SKM-1 treated with dmso at 0.1 percent for 144 hours (cell line): ENCODE measurements around the gene SNRPB2.
A peak's percentile ranks its signal among the peaks of the same experiment; 100 is the strongest.

Experiments
- DNase-seq: peaks from one replicate; lab custom pipeline; 2025; ENCODE audit not compliant: unreplicated experiment; lab: John Stamatoyannopoulos, UW

The SNRPB2 gene

GRCh38 chr20:16729565-16730460 is at the start of gene SNRPB2:
Gene SNRPB2 (plus strand): TSS chr20:16730026. CDS start chr20:16731703, 1,677 bp downstream.
- DNase-seq: peak; percentile 68

GRCh38 chr20:16684416-16684815 is 45.4 kb upstream of the SNRPB2 start:
- DNase-seq: no peak

GRCh38 chr20:16689906-16690305 is 39.9 kb upstream of the SNRPB2 start:
- no peak for DNase-seq

- DNase-seq: no peak
Measured at GRCh38 chr20:16691381-16691780, 38.4 kb upstream of the SNRPB2 start.

- DNase-seq: no peak
Measured at GRCh38 chr20:16692009-16692408, 37.8 kb upstream of the SNRPB2 start.

GRCh38 chr20:16692442-16692841 is 37.4 kb upstream of the SNRPB2 start:
- no peak for DNase-seq

- DNase-seq: no peak
Measured at GRCh38 chr20:16693278-16693677, 36.5 kb upstream of the SNRPB2 start.

- no peak for DNase-seq
Measured at GRCh38 chr20:16694161-16694560, 35.7 kb upstream of the SNRPB2 start.

GRCh38 chr20:16695628-16696027 is 34.2 kb upstream of the SNRPB2 start:
- DNase-seq: no peak

- DNase-seq: no peak
Measured at GRCh38 chr20:16699293-16699692, 30.5 kb upstream of the SNRPB2 start.

GRCh38 chr20:16701296-16701695 is 28.5 kb upstream of the SNRPB2 start:
- DNase-seq: peak; percentile 3

GRCh38 chr20:16703570-16703969 is 26.3 kb upstream of the SNRPB2 start:
- DNase-seq: no peak

- no peak for DNase-seq
Measured at GRCh38 chr20:16707674-16708073, 22.2 kb upstream of the SNRPB2 start.

GRCh38 chr20:16708602-16709001 is 21.2 kb upstream of the SNRPB2 start:
- DNase-seq: no peak

GRCh38 chr20:16709017-16709416 is 20.8 kb upstream of the SNRPB2 start:
- DNase-seq: peak; percentile 3

- no peak for DNase-seq
Measured at GRCh38 chr20:16710781-16711180, 19.0 kb upstream of the SNRPB2 start.

- DNase-seq: peak; percentile 49
Measured at GRCh38 chr20:16711661-16712258, 18.1 kb upstream of the SNRPB2 start.

GRCh38 chr20:16712511-16712947 is 17.3 kb upstream of the SNRPB2 start:
- peak; percentile 19 for DNase-seq

GRCh38 chr20:16713066-16713465 is 16.8 kb upstream of the SNRPB2 start:
- DNase-seq: no peak

- DNase-seq: no peak
Measured at GRCh38 chr20:16714242-16714641, 15.6 kb upstream of the SNRPB2 start.

- no peak for DNase-seq
Measured at GRCh38 chr20:16714751-16715150, 15.1 kb upstream of the SNRPB2 start.

- DNase-seq: no peak
Measured at GRCh38 chr20:16719421-16719820, 10.4 kb upstream of the SNRPB2 start.
